Caco-2 (cell line): ENCODE measurements around the gene HP1BP3. TPM values are rescaled to one million over a fixed set of nuclear protein-coding genes. Genes with fewer than 3 reads are reported as not detected.

Source experiments
- BruUV-seq: library from RNA; stranded (reverse); fragments of 400-500 nt; replicated peaks from 2 replicates; lab custom pipeline; 2021; lab: Mats Ljungman, UMichigan
- CTCF ChIA-PET: fragments of 300-600 bp; sonication (Branson Sonifier 250); formaldehyde crosslinking; loops from one replicate; lab custom pipeline; 2022; ENCODE audit warnings: antibody characterized with exemption; lab: Charles Lee
- POLR2A ChIA-PET: fragments of 300-600 bp; sonication (Branson Sonifier 250); formaldehyde crosslinking; loops from one replicate; lab custom pipeline; 2022; ENCODE audit warnings: antibody characterized with exemption; lab: Charles Lee
- DNase-seq, 2 experiments: peaks; one replicate each; pipeline versions ENCODE4 v3.0.0 to v3.0.0-alpha.2; 2020 to 2022
- H3K27me3 ChIP-seq: replicated peaks from 2 replicates; pipeline ENCODE4 v1.6.0; 2011; ENCODE audit warnings: low read length; ENCODE audit not compliant: control insufficient read depth, insufficient read depth
- H3K36me3 ChIP-seq: 2 replicates; pipeline ENCODE4 v1.5.1; 2011; ENCODE audit warnings: low read length; ENCODE audit not compliant: control insufficient read depth, insufficient read depth
- H3K4me1 ChIP-seq: fragments of 250-450 bp; sonication (Bioruptor Pico); 2 replicates; pipeline ENCODE4 v1.5.1; 2020; ENCODE audit warnings: mild to moderate bottlenecking
- H3K4me3 ChIP-seq: 2 replicates; pipeline ENCODE4 v1.5.1; 2011; ENCODE audit warnings: low read depth, mild to moderate bottlenecking, control low read depth, low read length
- H3K9me3 ChIP-seq: fragments of 250-450 bp; sonication (Bioruptor Pico); 2 replicates; pipeline ENCODE4 v1.5.1; 2020; ENCODE audit warnings: mild to moderate bottlenecking, moderate library complexity
- H3K27ac Mint-ChIP-seq: one replicate; pipeline ENCODE4 v1.8.0; 2022; ENCODE audit warnings: mixed read lengths; ENCODE audit not compliant: unreplicated experiment
- H3K27me3 Mint-ChIP-seq: one replicate; pipeline ENCODE4 v1.8.0; 2022; ENCODE audit warnings: mixed read lengths; ENCODE audit not compliant: insufficient read depth, unreplicated experiment
- H3K36me3 Mint-ChIP-seq: one replicate; pipeline ENCODE4 v1.8.0; 2022; ENCODE audit warnings: mild to moderate bottlenecking, mixed read lengths; ENCODE audit not compliant: insufficient read depth, unreplicated experiment
- H3K4me1 Mint-ChIP-seq: one replicate; pipeline ENCODE4 v1.8.0; 2022; ENCODE audit warnings: low read depth, mixed read lengths; ENCODE audit not compliant: unreplicated experiment
- H3K4me3 Mint-ChIP-seq: one replicate; pipeline ENCODE4 v1.8.0; 2022; ENCODE audit warnings: mild to moderate bottlenecking, moderate library complexity, mixed read lengths; ENCODE audit not compliant: unreplicated experiment
- H3K9me3 Mint-ChIP-seq: one replicate; pipeline ENCODE4 v1.8.0; 2022; ENCODE audit warnings: mixed read lengths; ENCODE audit not compliant: unreplicated experiment
- CTCF ChIP-seq, 2 experiments: fragments of 200-600 bp in 1 of 2; IDR thresholded peaks; 1 replicate in 1 of 2; 2 replicates in 1 of 2; pipeline versions ENCODE4 v1.5.1 to v1.8.0; 2011 to 2022; ENCODE audit warnings: antibody characterized with exemption in 1 of 2, control low read depth in 1 of 2, inconsistent platforms in 1 of 2, low read depth in 1 of 2, low read length in 1 of 2, mild to moderate bottlenecking in 1 of 2, moderate library complexity in 1 of 2; ENCODE audit not compliant: insufficient read depth in 1 of 2, severe bottlenecking in 1 of 2, unreplicated experiment in 1 of 2
- intact Hi-C: fragments of 100-400 bp; cut with micrococcal nuclease; formaldehyde crosslinking; loops from one replicate; pipeline ENCODE4 v1.10.0; 2022; ENCODE audit not compliant: unreplicated experiment
- total RNA-seq: library from RNA; stranded (reverse); gene quantifications from 2 replicates; pipeline ENCODE4 v1.2.3, GENCODE V29; 2022

The HP1BP3 gene
- total RNA-seq, 1 experiment from 2014 or later: 240 TPM

DNA sequence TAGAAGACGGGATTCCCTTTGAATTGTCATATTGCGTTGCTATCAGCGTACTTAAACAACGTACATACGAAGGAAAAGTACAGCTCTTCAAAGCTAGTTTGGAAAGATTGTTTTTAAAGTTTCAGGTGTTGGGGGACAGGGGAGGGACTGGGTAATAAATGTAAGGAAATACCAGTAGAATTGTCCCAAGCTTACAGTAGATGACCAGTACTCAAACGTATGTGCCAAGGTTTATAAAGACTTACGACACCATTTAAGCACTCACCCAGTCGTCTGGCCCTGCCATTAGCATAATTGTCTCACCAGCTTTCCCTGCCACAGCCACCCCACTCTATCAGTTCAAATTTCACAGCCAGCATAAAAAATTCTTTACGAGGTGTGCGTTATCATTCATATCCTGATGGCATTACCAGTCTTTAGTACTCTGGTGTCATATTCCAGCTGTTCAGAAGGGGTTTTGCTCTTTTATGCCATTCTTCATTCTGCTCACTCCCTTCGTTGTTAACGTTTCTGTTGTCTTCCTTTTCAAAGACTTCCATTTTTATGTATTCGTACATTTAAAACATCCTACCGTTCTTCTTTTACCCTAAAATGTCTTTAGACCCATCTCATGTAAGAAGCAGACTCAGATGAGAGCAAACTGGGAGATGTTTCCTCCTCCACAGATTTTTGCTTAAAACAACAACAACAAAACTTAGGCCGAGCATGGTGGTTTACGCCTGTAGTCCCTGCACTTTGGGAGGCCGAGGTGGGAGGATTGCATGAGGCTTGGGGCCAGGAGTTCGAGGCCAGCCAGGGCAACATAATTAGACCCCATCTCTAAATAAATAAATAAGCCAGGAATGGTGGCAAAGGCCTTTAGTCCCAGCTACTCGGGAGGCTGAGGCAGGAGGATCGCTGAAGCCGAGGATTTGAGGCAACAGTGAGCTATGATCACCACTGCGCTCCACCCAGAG lies 1.0 kb upstream of the HP1BP3 start:
- Mint-ChIP-seq H3K9me3 (no peaks in the 10 kb centered on the region), H3K36me3 (peaks cover 27% of the 10 kb centered on the region), H3K27me3 (no peaks in the 10 kb centered on the region), H3K27ac (peak overlapping the region; percentile 95), H3K4me3 (peak overlapping the region; percentile 98), H3K4me1 (no peaks in the 10 kb centered on the region)
- H3K4me3 ChIP-seq: peak overlapping the region; percentile 99
- POLR2A ChIA-PET: interaction anchor here (0.6 kb wide), 1 partner anchor 108 kb away, joined by 5 read pairs; no protein-coding TSS in a partner anchor
- intact Hi-C loops: loop anchor here (10.0 kb wide), 3 partner anchors 57 to 387 kb away; partner anchors contain the start of gene EIF4G3
- H3K27me3 ChIP-seq: no peaks in the 10 kb centered on the region
- no peaks in the 10 kb centered on the region for H3K9me3 ChIP-seq
- BruUV-seq: TSS peak; percentile 92
- H3K36me3 ChIP-seq: no peaks in the 10 kb centered on the region
- DNase-seq: peak in 1 of 2 experiments; percentile 26
- CTCF ChIA-PET: no interaction called here
- TF ChIP-seq CTCF (IDR thresholded peaks at IDR 0.05; ENCODE audit: insufficient read depth in 1 of 2, low read depth in 1 of 2, low read length in 1 of 2, severe bottlenecking in 1 of 2, unreplicated experiment in 1 of 2): no peak
- peaks cover 5% of the 10 kb centered on the region for H3K4me1 ChIP-seq

DNA sequence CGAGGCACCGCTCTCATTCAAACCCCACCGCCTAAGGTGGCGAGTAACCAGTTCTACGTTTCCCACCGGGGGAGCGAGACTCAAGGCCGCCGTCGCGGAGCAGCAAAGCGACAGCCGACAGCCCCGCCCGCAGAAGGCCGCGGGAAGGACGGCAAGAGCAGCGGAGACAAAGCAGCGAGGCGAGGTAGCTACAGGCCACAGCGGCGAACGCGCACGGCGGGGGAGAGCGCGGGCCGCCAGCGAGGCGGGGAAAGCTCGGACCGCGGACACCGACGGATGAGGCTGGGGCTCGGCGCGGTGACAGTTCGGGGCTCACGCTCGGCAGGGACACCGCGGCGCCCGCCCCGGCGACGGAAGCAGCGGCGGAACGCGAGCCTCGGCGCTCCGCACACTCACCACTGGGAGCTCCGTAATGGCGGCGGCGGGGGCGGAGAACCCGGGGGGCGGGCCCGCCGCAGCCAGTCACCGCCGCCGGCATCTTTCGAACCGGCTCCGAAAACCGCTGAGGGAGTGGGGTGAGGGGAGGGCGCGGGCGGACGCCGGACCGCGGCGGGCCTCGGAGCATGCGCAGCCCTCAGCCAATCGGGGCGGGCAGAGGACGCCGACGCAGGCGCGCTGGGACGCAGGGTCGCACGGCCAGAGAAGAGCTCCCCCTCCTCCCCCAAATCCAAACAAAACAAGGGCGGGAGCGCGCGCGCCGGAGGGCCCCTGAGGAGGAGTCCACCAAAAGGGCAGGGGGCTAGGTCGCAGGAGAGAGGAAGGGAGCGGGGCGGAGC lies 666 bp downstream of the HP1BP3 start:
- H3K27me3 ChIP-seq: no peaks in the 10 kb centered on the region
- peak; percentile 98 for DNase-seq
- peaks cover 5% of the 10 kb centered on the region for H3K4me1 ChIP-seq
- Mint-ChIP-seq H3K36me3 (peaks cover 28% of the 10 kb centered on the region), H3K4me1 (no peaks in the 10 kb centered on the region), H3K9me3 (no peaks in the 10 kb centered on the region), H3K27ac (peak overlapping the region; percentile 95), H3K27me3 (no peaks in the 10 kb centered on the region), H3K4me3 (peak overlapping the region; percentile 98)
- POLR2A ChIA-PET: interaction anchor here (0.6 to 1.5 kb wide), 13 partner anchors 10 to 389 kb away, joined by 3 to 7 read pairs (median 4); partner anchors contain the start of gene DDOST
- no peak for TF ChIP-seq CTCF (IDR thresholded peaks at IDR 0.05; ENCODE audit: insufficient read depth in 1 of 2, low read depth in 1 of 2, low read length in 1 of 2, severe bottlenecking in 1 of 2, unreplicated experiment in 1 of 2)
- no peaks in the 10 kb centered on the region for H3K9me3 ChIP-seq
- BruUV-seq: no TSS peak
- H3K36me3 ChIP-seq: no peaks in the 10 kb centered on the region
- H3K4me3 ChIP-seq: peak overlapping the region; percentile 99
- CTCF ChIA-PET: interaction anchor here (0.6 to 1.3 kb wide), 5 partner anchors 90 to 582 kb away, joined by 3 to 6 read pairs (median 4); no protein-coding TSS in a partner anchor
- intact Hi-C loops: loop anchor here (10.0 kb wide), 3 partner anchors 58 to 388 kb away; partner anchors contain the start of gene EIF4G3
